IMR-90 (cell line): ENCODE measurements around the gene OSBPL1A. TPM values are rescaled to one million over a fixed set of nuclear protein-coding genes. Genes with fewer than 3 reads are reported as not detected.

Experiments
- ATAC-seq: fragments of 200-7000 bp; cut with Tn5 transposase; 2 replicates; pipeline ENCODE4 v1.9.1; 2020; ENCODE audit warnings: low read depth, mild to moderate bottlenecking, moderate library complexity
- BruUV-seq: library from RNA; stranded (reverse); fragments of 400-500 nt; replicated peaks from 2 replicates; lab custom pipeline; 2021; lab: Mats Ljungman, UMichigan
- CTCF ChIA-PET: fragments of 300-600 bp; formaldehyde crosslinking; extraction: SDS; loops from one replicate; lab custom pipeline; 2021; ENCODE audit warnings: antibody characterized with exemption; lab: Yijun Ruan, JAX
- POLR2A ChIA-PET: fragments of 300-600 bp; sonication (Branson Sonifier 250); formaldehyde crosslinking; loops from one replicate; lab custom pipeline; 2022; ENCODE audit warnings: antibody characterized with exemption; ENCODE audit not compliant: unreplicated experiment; lab: Charles Lee
- DNase-seq: peaks from one replicate; pipeline ENCODE4 v3.0.0; 2013
- H2AFZ ChIP-seq: replicated peaks from 2 replicates; pipeline ENCODE3; 2013; ENCODE audit warnings: low read length, mild to moderate bottlenecking; ENCODE audit not compliant: poor library complexity
- H2AK5ac ChIP-seq: 2 replicates; pipeline ENCODE4 v1.6.1; 2013; ENCODE audit warnings: low read depth, low read length, inconsistent platforms
- H2AK9ac ChIP-seq: replicated peaks from 2 replicates; pipeline ENCODE3; 2013; ENCODE audit warnings: mild to moderate bottlenecking, low read depth, low read length, moderate library complexity; ENCODE audit not compliant: poor library complexity
- H2BK120ac ChIP-seq: 2 replicates; pipeline ENCODE4 v1.6.1; 2013; ENCODE audit warnings: low read depth, low read length, inconsistent platforms
- H2BK15ac ChIP-seq: 3 replicates; pipeline ENCODE4 v1.6.1; 2013; ENCODE audit warnings: low read depth, low read length, inconsistent platforms
- H2BK20ac ChIP-seq: 2 replicates; pipeline ENCODE4 v1.6.1; 2013; ENCODE audit warnings: low read depth, mild to moderate bottlenecking, inconsistent platforms, low read length, moderate library complexity
- H2BK5ac ChIP-seq: 2 replicates; pipeline ENCODE4 v1.6.1; 2013; ENCODE audit warnings: mild to moderate bottlenecking, low read depth, low read length, inconsistent platforms; ENCODE audit not compliant: poor library complexity, severe bottlenecking
- H3K14ac ChIP-seq: replicated peaks from 2 replicates; pipeline ENCODE4 v1.6.1; 2013; ENCODE audit warnings: low read depth, low read length, inconsistent platforms
- H3K18ac ChIP-seq: 2 replicates; pipeline ENCODE4 v1.6.1; 2013; ENCODE audit warnings: low read depth, low read length, control low read depth
- H3K23ac ChIP-seq: 2 replicates; pipeline ENCODE4 v1.6.1; 2013; ENCODE audit warnings: low read depth, low read length, inconsistent platforms
- H3K27ac ChIP-seq: 2 replicates; pipeline ENCODE4 v1.5.1; 2013; ENCODE audit warnings: mild to moderate bottlenecking, control low read depth, low read length; ENCODE audit not compliant: insufficient read depth
- H3K27me3 ChIP-seq: 2 replicates; pipeline ENCODE4 v1.6.1; 2013; ENCODE audit warnings: low read length; ENCODE audit not compliant: control insufficient read depth, insufficient read depth
- H3K36me3 ChIP-seq: 2 replicates; pipeline ENCODE4 v1.6.1; 2013; ENCODE audit warnings: low read length, mixed read lengths; ENCODE audit not compliant: control insufficient read depth, insufficient read depth
- H3K4ac ChIP-seq: 2 replicates; pipeline ENCODE4 v1.6.1; 2013; ENCODE audit warnings: low read depth, low read length, inconsistent platforms
- H3K4me1 ChIP-seq: 2 replicates; pipeline ENCODE4 v1.6.1; 2013; ENCODE audit warnings: low read length, mixed read lengths; ENCODE audit not compliant: control insufficient read depth, insufficient read depth
- H3K4me2 ChIP-seq: 2 replicates; pipeline ENCODE4 v1.6.1; 2013; ENCODE audit warnings: low read depth, mild to moderate bottlenecking, control low read depth, low read length, moderate library complexity
- H3K4me3 ChIP-seq: 2 replicates; pipeline ENCODE4 v1.5.1; 2013; ENCODE audit warnings: low read depth, mild to moderate bottlenecking, control low read depth, low read length, moderate library complexity; ENCODE audit not compliant: insufficient read depth
- H3K56ac ChIP-seq: 2 replicates; pipeline ENCODE4 v1.6.1; 2013; ENCODE audit warnings: low read length, inconsistent platforms; ENCODE audit not compliant: insufficient read depth; ENCODE audit errors: extremely low read depth
- H3K79me1 ChIP-seq, 2 experiments: 2 replicates each; pipeline ENCODE4 v1.6.1; 2013; ENCODE audit warnings: low read length in 2 of 2, inconsistent platforms in 1 of 2, low read depth in 1 of 2
- H3K9ac ChIP-seq: 2 replicates; pipeline ENCODE4 v1.6.1; 2013; ENCODE audit warnings: low read depth, low read length, control low read depth
- H3K9me1 ChIP-seq: 2 replicates; pipeline ENCODE4 v1.6.1; 2013; ENCODE audit warnings: low read length, inconsistent platforms; ENCODE audit not compliant: insufficient read depth
- H3K9me3 ChIP-seq: 2 replicates; pipeline ENCODE4 v1.6.1; 2013; ENCODE audit warnings: low read length; ENCODE audit not compliant: control insufficient read depth, insufficient read depth
- H4K20me1 ChIP-seq: 2 replicates; pipeline ENCODE4 v1.6.1; 2013; ENCODE audit warnings: low read length, inconsistent platforms; ENCODE audit not compliant: insufficient read depth
- H4K5ac ChIP-seq: 2 replicates; pipeline ENCODE4 v1.6.1; 2013; ENCODE audit warnings: mild to moderate bottlenecking, low read depth, low read length, control low read depth
- H4K8ac ChIP-seq, 2 experiments: 2 replicates each; pipeline ENCODE4 v1.6.1; 2013; ENCODE audit warnings: low read depth in 2 of 2, low read length in 2 of 2, control low read depth in 1 of 2, inconsistent platforms in 1 of 2
- H4K91ac ChIP-seq: 2 replicates; pipeline ENCODE4 v1.6.1; 2013; ENCODE audit warnings: low read depth, low read length, inconsistent platforms; ENCODE audit not compliant: insufficient read depth
- BHLHE40 ChIP-seq: fragments of 150-350 bp; IDR thresholded peaks from 2 replicates; pipeline ENCODE4 v1.6.1; 2016; ENCODE audit warnings: mild to moderate bottlenecking, low read depth, low read length
- CEBPB ChIP-seq: IDR thresholded peaks from 2 replicates; pipeline ENCODE4 v1.6.1; 2012; ENCODE audit warnings: low read depth, low read length, improper control_type of control experiment
- CHD1 ChIP-seq: IDR thresholded peaks from 2 replicates; pipeline ENCODE4 v1.6.1; 2012; ENCODE audit warnings: low read depth, low read length, improper control_type of control experiment
- FOS ChIP-seq: fragments of 150-350 bp; IDR thresholded peaks from 2 replicates; pipeline ENCODE4 v1.6.1; 2016; ENCODE audit warnings: low read depth, low read length
- MAZ ChIP-seq: IDR thresholded peaks from 2 replicates; pipeline ENCODE4 v1.6.1; 2012; ENCODE audit warnings: low read depth, mild to moderate bottlenecking, low read length, improper control_type of control experiment, moderate library complexity, borderline replicate concordance
- RCOR1 ChIP-seq: IDR thresholded peaks from 2 replicates; pipeline ENCODE4 v1.6.1; 2012; ENCODE audit warnings: mild to moderate bottlenecking, low read length, improper control_type of control experiment; ENCODE audit not compliant: insufficient replicate concordance
- RFX5 ChIP-seq: IDR thresholded peaks from 2 replicates; pipeline ENCODE4 v1.8.0; 2012; ENCODE audit warnings: low read depth, mild to moderate bottlenecking, low read length, moderate library complexity
- WGBS, 2 experiments: methylation state at CpG; one replicate each; pipeline versions ENCODE4 v1.1.5 to v1.1.7; 2013; ENCODE audit warnings: missing lambda C conversion rate in 2 of 2; ENCODE audit not compliant: insufficient read length in 1 of 2; ENCODE audit errors: extremely low coverage in 2 of 2; 5-methylcytosine and 5-hydroxymethylcytosine counted together
- dilution Hi-C: fragments of 300-500 bp; cut with HindIII; formaldehyde crosslinking; loops from one replicate; pipeline ENCODE4 v1.14.3; 2018; ENCODE audit warnings: low sequenced_read_pairs; ENCODE audit not compliant: unreplicated experiment
- in situ Hi-C: fragments of 300-500 bp; cut with MboI; formaldehyde crosslinking; loops from 3 replicates; pipeline ENCODE4 v1.14.3; 2019; ENCODE audit warnings: low sequenced_read_pairs, inconsistent platforms, mixed read lengths
- intact Hi-C: fragments of 100-400 bp; cut with micrococcal nuclease; formaldehyde crosslinking; loops from 2 replicates; pipeline ENCODE4 v1.10.0; 2022
- polyA plus RNA-seq, 3 experiments: library from polyadenylated mRNA; depleted of rRNA; stranded (reverse); fragments of >200 nt; gene quantifications; 2 replicates each; pipeline ENCODE4 v1.2.3, GENCODE V29; 2012; ENCODE audit warnings: low replicate concordance in 1 of 3
- total RNA-seq: library from RNA; depleted of rRNA; stranded (reverse); fragments of >200 nt; gene quantifications from 2 replicates; pipeline ENCODE4 v1.2.3, GENCODE V29; 2012
- TF ChIP-seq, protein P1 (sequence below): fragments of 150-350 bp; IDR thresholded peaks from 2 replicates; pipeline ENCODE4 v1.6.1; 2017; ENCODE audit warnings: mild to moderate bottlenecking, antibody characterized with exemption, low read length, low read depth
- TF ChIP-seq, protein P2 (sequence below): fragments of 150-350 bp; IDR thresholded peaks from 2 replicates; pipeline ENCODE4 v1.6.1; 2016; ENCODE audit warnings: low read depth, mild to moderate bottlenecking, low read length, moderate library complexity, borderline replicate concordance

The OSBPL1A gene
- total and polyA plus RNA-seq, 2 of the 4 experiments (the other 2 are of a cell fraction) = 29.4 to 70.4 TPM

DNA sequence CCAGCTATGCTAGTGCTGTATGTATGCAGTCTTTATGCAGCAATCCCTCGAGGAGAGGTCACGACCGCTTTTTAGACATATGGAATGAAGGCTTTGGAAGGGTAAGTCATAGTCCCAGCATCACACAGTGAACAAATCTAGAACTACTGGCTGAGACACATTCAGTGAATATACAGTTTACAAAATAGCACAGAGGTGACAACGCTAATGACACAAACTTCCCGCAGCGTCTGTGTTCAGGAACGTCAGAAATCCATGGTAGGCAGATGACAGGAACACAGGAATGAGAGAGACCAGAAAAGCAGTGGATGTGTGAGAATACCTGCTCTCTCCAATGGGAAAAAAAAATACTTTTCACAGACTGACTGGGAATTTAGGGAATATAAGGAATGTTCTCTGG is 229.1 kb downstream of the OSBPL1A start:
- WGBS, 2 experiments = no CpG with 5 or more reads among the region's 7 CpGs
- H3K4ac ChIP-seq = no peak overlapping the region
- H3K4me2 ChIP-seq = no peak overlapping the region
- H4K5ac ChIP-seq = no peak overlapping the region
- no peak overlapping the region for H3K23ac ChIP-seq
- H3K18ac ChIP-seq = no peak overlapping the region
- dilution Hi-C loops (no loop called here), intact Hi-C loops (no loop called here), in situ Hi-C loops (no loop called here)
- DNase-seq (no peak), ATAC-seq (no peak; the same call in 1 of the 2 replicates)
- H3K36me3 ChIP-seq = peaks cover 16% of the 10 kb centered on the region
- H3K27ac ChIP-seq = no peak overlapping the region
- no peaks in the 10 kb centered on the region for H3K79me1 ChIP-seq
- H3K4me3 ChIP-seq = no peak overlapping the region
- no peaks in the 10 kb centered on the region for H3K9me3 ChIP-seq
- no peak overlapping the region for H2BK120ac ChIP-seq
- no TSS peak for BruUV-seq
- no peak overlapping the region for H2AK9ac ChIP-seq
- no peaks in the 10 kb centered on the region for H4K20me1 ChIP-seq
- POLR2A ChIA-PET = no interaction called here
- no peak overlapping the region for H2AFZ ChIP-seq
- no peak overlapping the region for H2AK5ac ChIP-seq
- H3K27me3 ChIP-seq = no peaks in the 10 kb centered on the region
- no peaks in the 10 kb centered on the region for H3K4me1 ChIP-seq
- H4K91ac ChIP-seq = no peak overlapping the region
- no peak overlapping the region for H4K8ac ChIP-seq
- H3K56ac ChIP-seq = no peak overlapping the region
- no peak for TF ChIP-seq RFX5
- TF ChIP-seq MAZ = no peak
- TF ChIP-seq, protein P1, sequence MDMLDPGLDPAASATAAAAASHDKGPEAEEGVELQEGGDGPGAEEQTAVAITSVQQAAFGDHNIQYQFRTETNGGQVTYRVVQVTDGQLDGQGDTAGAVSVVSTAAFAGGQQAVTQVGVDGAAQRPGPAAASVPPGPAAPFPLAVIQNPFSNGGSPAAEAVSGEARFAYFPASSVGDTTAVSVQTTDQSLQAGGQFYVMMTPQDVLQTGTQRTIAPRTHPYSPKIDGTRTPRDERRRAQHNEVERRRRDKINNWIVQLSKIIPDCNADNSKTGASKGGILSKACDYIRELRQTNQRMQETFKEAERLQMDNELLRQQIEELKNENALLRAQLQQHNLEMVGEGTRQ = no peak
- no peak for TF ChIP-seq RCOR1
- TF ChIP-seq CEBPB = no peak
- TF ChIP-seq, protein P2, sequence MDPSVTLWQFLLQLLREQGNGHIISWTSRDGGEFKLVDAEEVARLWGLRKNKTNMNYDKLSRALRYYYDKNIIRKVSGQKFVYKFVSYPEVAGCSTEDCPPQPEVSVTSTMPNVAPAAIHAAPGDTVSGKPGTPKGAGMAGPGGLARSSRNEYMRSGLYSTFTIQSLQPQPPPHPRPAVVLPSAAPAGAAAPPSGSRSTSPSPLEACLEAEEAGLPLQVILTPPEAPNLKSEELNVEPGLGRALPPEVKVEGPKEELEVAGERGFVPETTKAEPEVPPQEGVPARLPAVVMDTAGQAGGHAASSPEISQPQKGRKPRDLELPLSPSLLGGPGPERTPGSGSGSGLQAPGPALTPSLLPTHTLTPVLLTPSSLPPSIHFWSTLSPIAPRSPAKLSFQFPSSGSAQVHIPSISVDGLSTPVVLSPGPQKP = no peak
- TF ChIP-seq FOS = no peak
- no peak for TF ChIP-seq CHD1
- TF ChIP-seq BHLHE40 = no peak
- no peaks in the 10 kb centered on the region for H3K9me1 ChIP-seq
- H3K9ac ChIP-seq = no peak overlapping the region
- H3K14ac ChIP-seq = no peak overlapping the region
- CTCF ChIA-PET = no interaction called here
- H2BK5ac ChIP-seq = no peak overlapping the region
- no peak overlapping the region for H2BK15ac ChIP-seq
- no peak overlapping the region for H2BK20ac ChIP-seq
